UCSD-AML1 (cell line): ENCODE measurements around the gene EPAS1.

Experiments
- DNase-seq: peaks from one replicate; lab custom pipeline; 2025; ENCODE audit not compliant: unreplicated experiment; lab: John Stamatoyannopoulos, UW

The EPAS1 gene

GRCh38 chr2:46337208-46337994 lies 40.2 kb downstream of the EPAS1 start:
- no peak for DNase-seq

GRCh38 chr2:46338674-46339073 lies 41.5 kb downstream of the EPAS1 start:
- DNase-seq = no peak

- DNase-seq = no peak
Measured at GRCh38 chr2:46339200-46339599, 42.0 kb downstream of the EPAS1 start.

- no peak for DNase-seq
Measured at GRCh38 chr2:46339676-46340459, 42.7 kb downstream of the EPAS1 start.

GRCh38 chr2:46340740-46341420 lies 43.7 kb downstream of the EPAS1 start:
- no peak for DNase-seq

- DNase-seq = no peak
Measured at GRCh38 chr2:46342566-46343315, 45.5 kb downstream of the EPAS1 start.

- no peak for DNase-seq
Measured at GRCh38 chr2:46344706-46345105, 47.5 kb downstream of the EPAS1 start.

- DNase-seq = no peak
Measured at GRCh38 chr2:46345775-46346174, 48.6 kb downstream of the EPAS1 start.

- no peak for DNase-seq
Measured at GRCh38 chr2:46346719-46347118, 49.5 kb downstream of the EPAS1 start.

- DNase-seq = peak; percentile 45
Measured at GRCh38 chr2:46347648-46348280, 50.6 kb downstream of the EPAS1 start.

- no peak for DNase-seq
Measured at GRCh38 chr2:46349115-46349547, 51.9 kb downstream of the EPAS1 start.

GRCh38 chr2:46350029-46350689 lies 53.0 kb downstream of the EPAS1 start:
- peak; percentile 45 for DNase-seq

- peak; percentile 69 for DNase-seq
Measured at GRCh38 chr2:46351098-46351749, 54.0 kb downstream of the EPAS1 start.

GRCh38 chr2:46351750-46352138 lies 54.5 kb downstream of the EPAS1 start:
- DNase-seq = peak; percentile 84

GRCh38 chr2:46352621-46353020 lies 55.4 kb downstream of the EPAS1 start:
- DNase-seq = peak; percentile 47

GRCh38 chr2:46353509-46353908 lies 56.3 kb downstream of the EPAS1 start:
- DNase-seq = no peak

GRCh38 chr2:46355756-46356155 lies 58.5 kb downstream of the EPAS1 start:
- DNase-seq = no peak

GRCh38 chr2:46356991-46357390 lies 59.8 kb downstream of the EPAS1 start:
- no peak for DNase-seq

GRCh38 chr2:46358713-46359112 lies 61.5 kb downstream of the EPAS1 start:
- no peak for DNase-seq
